Tongue (tissue), 3 donors: ENCODE measurements around the gene U2AF2. TPM values are rescaled to one million over a fixed set of nuclear protein-coding genes. Genes with fewer than 3 reads are reported as not detected.
"Not testable (repeated sequence)": the region's sequence is repeated elsewhere in the genome, so short reads cannot be mapped to it uniquely, and the experiment has no call there.

ENCODE experiments used
- DNase-seq: peaks from one replicate; pipeline ENCODE4 v3.0.0-alpha.2; 2015
- small RNA-seq: library from RNA; depleted of rRNA; stranded (forward); fragments of <200 nt; gene quantifications from one replicate; pipeline ENCODE3, GENCODE V24; 2014; ENCODE audit warnings: low replicate concordance
- total RNA-seq: library from RNA; depleted of rRNA; stranded (reverse); fragments of >200 nt; gene quantifications from one replicate; pipeline ENCODE4 v1.2.3, GENCODE V29; 2014

The U2AF2 gene
- total RNA-seq, 1 donor from 2014 or later, result 85.9 TPM

DNA sequence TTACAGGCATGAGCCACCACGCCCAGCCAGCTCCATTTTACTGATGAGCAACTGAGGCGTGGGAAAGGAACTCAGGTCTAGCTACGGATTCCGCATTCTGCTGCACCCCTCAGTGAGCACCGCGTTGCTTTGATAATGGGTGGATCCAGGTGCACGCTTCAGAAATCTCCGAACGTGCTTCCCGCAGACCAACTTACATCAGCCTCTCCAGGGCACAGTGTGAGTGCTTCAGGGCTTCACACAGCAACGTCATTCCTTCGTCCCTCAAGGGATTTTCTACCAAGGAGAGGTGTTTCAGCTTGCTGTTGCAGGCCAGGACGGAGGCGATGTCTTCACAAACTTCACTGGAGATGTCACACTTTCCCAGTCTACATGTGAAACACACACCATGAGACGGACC, 61.7 kb downstream of the U2AF2 start:
- DNase-seq, result no peak

DNA sequence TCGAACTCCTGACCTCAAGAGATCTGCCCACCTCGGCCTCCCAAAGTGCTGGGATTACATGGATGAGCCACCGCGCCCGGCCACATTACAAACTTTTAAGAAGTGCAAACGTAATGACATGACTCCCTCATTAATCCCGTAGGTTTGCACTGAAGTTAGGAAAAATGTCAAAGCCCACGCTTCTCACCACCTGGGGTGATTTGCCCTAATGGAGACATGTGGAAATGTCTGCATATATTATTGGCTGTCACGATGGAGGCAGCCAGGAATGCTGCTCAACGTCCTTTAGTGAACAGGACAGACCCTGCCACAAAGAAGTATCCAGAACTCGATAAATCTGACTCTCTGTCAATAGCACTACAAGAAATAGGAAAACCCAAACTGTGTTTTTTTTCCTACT, 62.4 kb downstream of the U2AF2 start:
- no peak for DNase-seq

DNA sequence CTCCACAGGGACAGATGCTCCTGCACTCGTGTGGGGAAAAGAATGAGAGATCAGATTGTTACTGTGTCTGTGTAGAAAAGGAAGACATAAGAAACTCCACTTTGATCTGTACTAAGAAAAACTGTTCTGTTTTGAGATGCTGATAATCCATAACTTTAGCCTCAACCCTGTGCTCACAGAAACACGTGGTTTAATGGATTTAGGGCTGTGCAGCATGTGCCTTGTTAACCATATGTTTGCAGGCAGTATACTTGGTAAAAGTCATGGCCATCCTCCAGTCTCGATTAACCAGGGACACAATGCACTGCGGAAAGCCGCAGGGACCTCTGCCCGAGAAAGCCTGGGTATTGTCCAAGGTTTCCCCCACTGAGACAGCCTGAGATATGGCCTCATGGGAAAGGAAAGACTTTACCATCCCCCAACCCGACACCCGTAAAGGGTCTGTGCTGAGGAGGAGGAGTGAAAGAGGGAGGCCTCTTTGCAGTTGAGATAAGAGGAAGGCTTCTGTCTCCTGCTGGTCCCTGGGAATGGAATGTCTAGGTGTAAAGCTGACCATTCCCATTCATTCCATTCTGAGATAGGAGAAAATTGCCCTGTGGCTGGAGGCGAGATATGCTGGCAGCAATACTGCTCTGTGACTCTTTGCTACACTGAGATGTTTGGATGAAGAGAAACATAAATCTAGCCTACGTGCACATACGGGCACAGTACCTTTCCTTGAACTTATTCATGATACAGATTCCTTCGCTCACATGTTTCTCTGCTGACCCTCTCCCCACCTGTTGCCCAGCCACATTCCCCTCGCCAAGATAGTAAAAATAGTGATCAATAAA, 63.3 kb downstream of the U2AF2 start:
- not testable (repeated sequence) for DNase-seq

DNA sequence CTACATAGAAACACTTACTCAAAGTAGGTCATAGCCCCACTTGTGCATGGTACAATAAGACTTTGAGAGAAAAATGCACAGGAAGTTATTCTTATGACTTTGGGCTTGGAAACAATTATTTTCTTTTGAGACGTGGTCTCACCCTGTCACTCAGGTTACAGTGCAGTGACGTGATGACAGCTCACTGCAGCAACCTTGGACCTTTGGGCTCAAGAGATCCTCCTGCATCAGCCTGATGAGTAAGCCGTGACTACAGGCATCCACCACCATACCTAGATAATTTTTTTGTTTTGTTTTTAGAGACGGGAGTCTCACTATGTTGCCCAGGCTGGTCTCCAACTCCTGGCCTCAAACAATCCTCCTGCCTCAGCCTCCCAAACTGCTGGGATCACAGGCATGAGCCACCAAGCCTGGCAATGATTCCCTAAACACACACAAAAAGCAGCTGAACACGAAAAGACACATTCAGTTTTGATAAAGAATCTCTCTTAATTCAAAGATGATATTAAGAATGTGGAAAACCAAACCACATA, 65.4 kb downstream of the U2AF2 start:
- no peak for DNase-seq

DNA sequence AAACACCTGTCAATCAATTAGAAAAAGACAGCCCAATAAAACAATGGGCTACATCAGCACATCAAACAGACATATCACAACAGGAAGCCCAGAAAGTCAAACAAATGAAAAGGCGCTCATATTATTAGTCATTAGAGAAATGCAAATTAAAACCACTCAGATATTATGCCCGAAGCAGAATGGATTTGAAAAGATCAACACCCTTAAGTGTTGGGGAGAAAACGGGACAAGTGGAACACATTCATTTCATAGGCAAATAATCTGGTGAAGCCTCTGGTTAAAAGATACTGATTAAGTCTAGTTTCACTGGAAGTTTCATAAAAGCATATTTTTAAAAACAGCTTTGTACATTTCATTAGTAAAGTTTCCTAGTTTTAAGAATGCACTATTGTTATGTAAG, 66.0 kb downstream of the U2AF2 start:
- no peak for DNase-seq

DNA sequence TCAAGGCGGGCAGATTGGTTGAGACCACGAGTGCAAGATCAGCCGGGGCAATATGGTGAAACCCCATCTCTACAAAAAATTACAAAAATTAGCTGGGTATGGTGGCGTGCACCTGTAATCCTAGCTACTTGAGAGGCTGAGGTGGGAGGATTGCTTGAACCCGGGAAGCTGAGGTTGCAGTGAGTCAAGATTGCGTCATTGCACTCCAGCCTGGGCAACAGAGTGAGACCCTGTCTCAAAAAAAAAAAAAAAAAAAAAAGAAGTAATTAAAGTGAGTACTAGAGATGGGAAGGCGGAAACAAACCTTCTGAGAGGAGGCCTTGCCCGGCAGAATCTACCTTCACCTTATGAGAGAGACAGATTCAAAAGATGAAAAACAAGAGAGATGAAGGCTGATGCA, 68.7 kb downstream of the U2AF2 start:
- DNase-seq, result no peak

Small RNAs within 50 kb of the gene (small RNA-seq; reads per million reads assigned to genes)
- gene AC010525.2, result not detected

Other genes with a start within 250 kb of the U2AF2 start
- 20.7 TPM for gene UBE2S, start 247.2 kb upstream of the U2AF2 start, total RNA-seq
- not detected for gene SHISA7, start 211.7 kb upstream of the U2AF2 start, total RNA-seq
- 39.3 TPM for gene ISOC2, start 193.4 kb upstream of the U2AF2 start, total RNA-seq
- not detected for gene C19orf85, start 190.3 kb upstream of the U2AF2 start, total RNA-seq
- 4.4 TPM for gene ZNF628, start 178.4 kb upstream of the U2AF2 start, total RNA-seq
- 12.0 TPM for gene NAT14, start 169.8 kb upstream of the U2AF2 start, total RNA-seq
- gene SSC5D, start 166.6 kb upstream of the U2AF2 start, total RNA-seq, result 29.2 TPM
- gene SBK2, start 117.9 kb upstream of the U2AF2 start, total RNA-seq, result 10.2 TPM
- gene SBK3, start 109.5 kb upstream of the U2AF2 start, total RNA-seq, result not detected
- 4.1 TPM for gene ZNF579, start 74.2 kb upstream of the U2AF2 start, total RNA-seq
- gene FIZ1, start 55.5 kb upstream of the U2AF2 start, total RNA-seq, result 5.9 TPM
- 16.0 TPM for gene ZNF524, start 54.7 kb upstream of the U2AF2 start, total RNA-seq
- gene ZNF865, start 49.4 kb upstream of the U2AF2 start, total RNA-seq, result 5.0 TPM
- 9.8 TPM for gene ZNF784, start 30.5 kb upstream of the U2AF2 start, total RNA-seq
- 4.4 TPM for gene ZNF580, start 14.0 kb upstream of the U2AF2 start, total RNA-seq
- gene ZNF581, start 11.4 kb upstream of the U2AF2 start, total RNA-seq, result 16.3 TPM
- gene CCDC106, start 6.8 kb upstream of the U2AF2 start, total RNA-seq, result 8.6 TPM
- 62.2 TPM for gene EPN1, start 20.2 kb downstream of the U2AF2 start, total RNA-seq
- gene NLRP9, start 83.4 kb downstream of the U2AF2 start, total RNA-seq, result not detected
- 2.5 TPM for gene RFPL4A, start 104.1 kb downstream of the U2AF2 start, total RNA-seq
- not detected for gene RFPL4AL1, start 114.1 kb downstream of the U2AF2 start, total RNA-seq
- gene NLRP11, start 177.0 kb downstream of the U2AF2 start, total RNA-seq, result not detected
- not detected for gene NLRP4, start 181.5 kb downstream of the U2AF2 start, total RNA-seq